ENCODE data around the gene EFCAB9. TPM values are rescaled to one million over a fixed set of nuclear protein-coding genes. Genes with fewer than 3 reads are reported as not detected.

Gene EFCAB9
- total and polyA plus RNA-seq, 4 donors: not detected

GRCh38 chr5:172248637-172249036 is 54.7 kb downstream of the EFCAB9 start:
- Histone ChIP-seq H3K9me3 (ENCODE audit: control insufficient read depth in 4 of 4, low read length in 3 of 4) (no peaks in the 10 kb centered on the region), H3K4me3 (ENCODE audit: low read depth in 1 of 3, low read length in 3 of 3) (no peak overlapping the region), H3K4me1 (ENCODE audit: control insufficient read depth in 4 of 4, insufficient read depth in 4 of 4, low read length in 3 of 4) (no peaks in the 10 kb centered on the region), H3K36me3 (ENCODE audit: control insufficient read depth in 4 of 4, insufficient read depth in 3 of 4, low read depth in 1 of 4, low read length in 3 of 4) (peaks cover 0 to 3% (median 0%) of the 10 kb centered on the region in 4 donors), H3K9ac (ENCODE audit: low read depth in 1 of 2, low read length in 2 of 2) (no peak overlapping the region), H3K27ac (ENCODE audit: low read depth in 1 of 2, low read length in 2 of 2) (no peak overlapping the region), H3K27me3 (ENCODE audit: control insufficient read depth in 4 of 4, insufficient read depth in 4 of 4, low read length in 3 of 4) (no peaks in the 10 kb centered on the region)
- 96% methylated on average over 2 of the region's 2 CpGs for WGBS
- TF ChIP-seq RAD21 (IDR thresholded peaks at IDR 0.05) (no peak), HNF4G (IDR thresholded peaks at IDR 0.05) (no peak), YY1 (IDR thresholded peaks at IDR 0.05) (no peak), SP1 (IDR thresholded peaks at IDR 0.05) (no peak), MAX (IDR thresholded peaks at IDR 0.05) (no peak), FOXA1 (IDR thresholded peaks at IDR 0.05) (no peak), RXRA (IDR thresholded peaks at IDR 0.05) (no peak), NR2F2 (IDR thresholded peaks at IDR 0.05) (no peak), HNF4A (conservative IDR thresholded peaks at IDR 0.05) (no peak), REST (IDR thresholded peaks at IDR 0.05) (no peak), ZBTB33 (IDR thresholded peaks at IDR 0.05) (no peak)
- DNase-seq (ENCODE audit: low spot score): no peak

- WGBS: 95% methylated on average over 1 of the region's 1 CpG
Observed at GRCh38 chr5:172251419-172251818, 57.4 kb downstream of the EFCAB9 start.

More at GRCh38 chr5:172251419-172251818, 57.4 kb downstream of the EFCAB9 start:
- H3K4me1 ChIP-seq (ENCODE audit: control insufficient read depth in 4 of 4, insufficient read depth in 4 of 4, low read length in 3 of 4): no peaks in the 10 kb centered on the region
- H3K27ac ChIP-seq (ENCODE audit: low read depth in 1 of 2, low read length in 2 of 2): no peak overlapping the region
- no peaks in the 10 kb centered on the region for H3K27me3 ChIP-seq (ENCODE audit: control insufficient read depth in 4 of 4, insufficient read depth in 4 of 4, low read length in 3 of 4)
- no peak for TF ChIP-seq FOXA2 (IDR thresholded peaks at IDR 0.05)
- no peak for TF ChIP-seq EGR1 (IDR thresholded peaks at IDR 0.05; ENCODE audit: low read depth in 2 of 2)
- no peak for TF ChIP-seq NR2F2 (IDR thresholded peaks at IDR 0.05)
- no peak for TF ChIP-seq REST (IDR thresholded peaks at IDR 0.05)
- TF ChIP-seq SP1 (IDR thresholded peaks at IDR 0.05): no peak
- no peak for TF ChIP-seq GABPA (IDR thresholded peaks at IDR 0.05 in 1 of 2, conservative IDR thresholded peaks at IDR 0.05 in 1 of 2)
- no peak for TF ChIP-seq RXRA (IDR thresholded peaks at IDR 0.05)
- TF ChIP-seq HNF4G (IDR thresholded peaks at IDR 0.05): no peak
- no peak for TF ChIP-seq HNF4A (conservative IDR thresholded peaks at IDR 0.05)
- no peak overlapping the region for H3K9ac ChIP-seq (ENCODE audit: low read depth in 1 of 2, low read length in 2 of 2)
- DNase-seq (ENCODE audit: low spot score): no peak
- no peaks in the 10 kb centered on the region for H3K9me3 ChIP-seq (ENCODE audit: control insufficient read depth in 4 of 4, low read length in 3 of 4)
- H3K4me3 ChIP-seq (ENCODE audit: low read depth in 1 of 3, low read length in 3 of 3): no peak overlapping the region
- peaks cover 0 to 5% (median 1%) of the 10 kb centered on the region in 4 donors for H3K36me3 ChIP-seq (ENCODE audit: control insufficient read depth in 4 of 4, insufficient read depth in 3 of 4, low read depth in 1 of 4, low read length in 3 of 4)
